H9 (cell line): ENCODE results near the gene ATP6V0A1. TPM values are rescaled to one million over a fixed set of nuclear protein-coding genes. Genes with fewer than 3 reads are reported as not detected.

Source experiments
- DNase-seq: peaks from one replicate; pipeline ENCODE4 v3.0.0-alpha.2; 2017
- H2AFZ ChIP-seq: one replicate; pipeline ENCODE4 v1.6.1; 2013; ENCODE audit warnings: mild to moderate bottlenecking, low read length, control low read depth, moderate library complexity
- H2AK5ac ChIP-seq: 2 replicates; pipeline ENCODE4 v1.6.1; 2013; ENCODE audit warnings: low read length, control low read depth, mixed read lengths; ENCODE audit not compliant: insufficient read length
- H2BK120ac ChIP-seq: one replicate; pipeline ENCODE4 v1.6.1; 2013; ENCODE audit warnings: low read depth, mild to moderate bottlenecking, low read length, control low read depth, inconsistent platforms; ENCODE audit not compliant: poor library complexity, severe bottlenecking
- H2BK12ac ChIP-seq: 2 replicates; pipeline ENCODE4 v1.6.1; 2013; ENCODE audit warnings: low read length, control low read depth, mixed read lengths, low read depth; ENCODE audit not compliant: insufficient read length
- H2BK15ac ChIP-seq: 2 replicates; pipeline ENCODE4 v1.6.1; 2013; ENCODE audit warnings: low read depth, low read length, control low read depth
- H2BK20ac ChIP-seq: one replicate; pipeline ENCODE4 v1.6.1; 2013; ENCODE audit warnings: low read depth, mild to moderate bottlenecking, low read length, control low read depth, inconsistent platforms; ENCODE audit not compliant: poor library complexity, severe bottlenecking
- H2BK5ac ChIP-seq: 2 replicates; pipeline ENCODE4 v1.6.1; 2013; ENCODE audit warnings: low read length, control low read depth, mixed read lengths; ENCODE audit not compliant: insufficient read length
- H3K14ac ChIP-seq: 2 replicates; pipeline ENCODE4 v1.6.1; 2013; ENCODE audit warnings: low read length, control low read depth; ENCODE audit not compliant: insufficient read depth
- H3K18ac ChIP-seq: 2 replicates; pipeline ENCODE4 v1.6.1; 2013; ENCODE audit warnings: low read depth, mild to moderate bottlenecking, mixed read lengths, low read length, control low read depth; ENCODE audit not compliant: insufficient read length
- H3K23ac ChIP-seq: 2 replicates; pipeline ENCODE4 v1.6.1; 2013; ENCODE audit warnings: low read length, control low read depth, mixed read lengths, low read depth; ENCODE audit not compliant: insufficient read length
- H3K23me2 ChIP-seq: 2 replicates; pipeline ENCODE4 v1.6.1; 2013; ENCODE audit warnings: low read depth, mild to moderate bottlenecking, mixed read lengths, low read length, control low read depth; ENCODE audit not compliant: insufficient read length, poor library complexity, severe bottlenecking
- H3K27ac ChIP-seq: 2 replicates; pipeline ENCODE4 v1.5.1; 2013; ENCODE audit warnings: low read length, control low read depth, mixed read lengths, low read depth; ENCODE audit not compliant: insufficient read length
- H3K27me3 ChIP-seq: 2 replicates; pipeline ENCODE4 v1.6.1; 2013; ENCODE audit warnings: low read length, control low read depth, inconsistent platforms; ENCODE audit not compliant: insufficient read depth
- H3K4ac ChIP-seq: 2 replicates; pipeline ENCODE4 v1.6.1; 2013; ENCODE audit warnings: low read depth, mild to moderate bottlenecking, control low read depth, inconsistent platforms, low read length, moderate library complexity
- H3K4me1 ChIP-seq: 2 replicates; pipeline ENCODE4 v1.6.1; 2013; ENCODE audit warnings: low read length, control low read depth, inconsistent platforms; ENCODE audit not compliant: insufficient read depth
- H3K4me2 ChIP-seq: 2 replicates; pipeline ENCODE4 v1.6.1; 2013; ENCODE audit warnings: low read length, control low read depth, mixed read lengths; ENCODE audit not compliant: insufficient read length, insufficient read depth
- H3K56ac ChIP-seq: 2 replicates; pipeline ENCODE4 v1.6.1; 2013; ENCODE audit warnings: low read depth, mild to moderate bottlenecking, mixed read lengths, low read length, control low read depth; ENCODE audit not compliant: insufficient read length
- H3K79me1 ChIP-seq: 2 replicates; pipeline ENCODE4 v1.6.1; 2013; ENCODE audit warnings: low read depth, mild to moderate bottlenecking, moderate library complexity, low read length, control low read depth, inconsistent platforms; ENCODE audit not compliant: insufficient read depth, poor library complexity, severe bottlenecking
- H3K79me2 ChIP-seq: 2 replicates; pipeline ENCODE4 v1.6.1; 2013; ENCODE audit warnings: low read length, control low read depth, inconsistent platforms; ENCODE audit not compliant: insufficient read depth
- H3K9ac ChIP-seq: 2 replicates; pipeline ENCODE4 v1.6.1; 2013; ENCODE audit warnings: low read length, control low read depth, mixed read lengths; ENCODE audit not compliant: insufficient read length; ENCODE audit errors: extremely low read depth
- H3K9me3 ChIP-seq: one replicate; pipeline ENCODE4 v1.6.1; 2013; ENCODE audit warnings: low read depth, low read length, inconsistent platforms; ENCODE audit not compliant: control insufficient read depth
- H3T11ph ChIP-seq: one replicate; pipeline ENCODE4 v1.6.1; 2013; ENCODE audit warnings: mild to moderate bottlenecking, low read length, control low read depth, inconsistent platforms
- H4K20me1 ChIP-seq: one replicate; pipeline ENCODE4 v1.6.1; 2013; ENCODE audit not compliant: control insufficient read depth, insufficient read length, insufficient read depth
- H4K5ac ChIP-seq: 2 replicates; pipeline ENCODE4 v1.6.1; 2013; ENCODE audit warnings: low read depth, mild to moderate bottlenecking, mixed read lengths, low read length, control low read depth; ENCODE audit not compliant: insufficient read length
- H4K8ac ChIP-seq: replicated peaks from 2 replicates; pipeline ENCODE4 v1.6.1; 2013; ENCODE audit warnings: low read length, control low read depth, mixed read lengths, low read depth; ENCODE audit not compliant: insufficient read length
- H4K91ac ChIP-seq: 2 replicates; pipeline ENCODE4 v1.6.1; 2013; ENCODE audit warnings: low read depth, mild to moderate bottlenecking, moderate library complexity, mixed read lengths, low read length, control low read depth; ENCODE audit not compliant: insufficient read length
- H3K27ac Mint-ChIP-seq, 3 experiments: 2 replicates in 2 of 3; 3 replicates in 1 of 3; pipeline ENCODE4 v1.8.0; 2020 to 2021; ENCODE audit warnings: mixed read lengths in 3 of 3, mild to moderate bottlenecking in 1 of 3, moderate library complexity in 1 of 3
- H3K27me3 Mint-ChIP-seq: 2 replicates; pipeline ENCODE4 v1.8.0; 2021; ENCODE audit warnings: low read depth, mild to moderate bottlenecking, moderate library complexity, mixed read lengths
- H3K36me3 Mint-ChIP-seq, 3 experiments: 2 replicates in 2 of 3; 3 replicates in 1 of 3; pipeline ENCODE4 v1.8.0; 2020 to 2021; ENCODE audit warnings: low read depth in 3 of 3, mixed read lengths in 3 of 3; ENCODE audit not compliant: insufficient read depth in 1 of 3
- H3K4me1 Mint-ChIP-seq, 2 experiments: 2 replicates each; pipeline ENCODE4 v1.8.0; 2020; ENCODE audit warnings: mixed read lengths in 2 of 2
- H3K4me3 Mint-ChIP-seq, 2 experiments: 2 replicates in 1 of 2; 3 replicates in 1 of 2; pipeline ENCODE4 v1.8.0; 2020 to 2021; ENCODE audit warnings: mild to moderate bottlenecking in 2 of 2, mixed read lengths in 2 of 2, moderate library complexity in 1 of 2
- H3K9me3 Mint-ChIP-seq, 2 experiments: 2 replicates in 1 of 2; 3 replicates in 1 of 2; pipeline ENCODE4 v1.8.0; 2020; ENCODE audit warnings: mild to moderate bottlenecking in 2 of 2, mixed read lengths in 2 of 2, moderate library complexity in 1 of 2
- CTCF ChIP-seq: fragments of 200-600 bp; sonication (generic); conservative IDR thresholded peaks from 3 replicates; pipeline ENCODE4 v1.8.0; 2021; ENCODE audit warnings: antibody characterized with exemption, mild to moderate bottlenecking
- WGBS: extraction: QIAGEN DNeasy Blood & Tissue Kit; methylation state at CpG from one replicate; pipeline ENCODE4 v1.1.7; 2013; ENCODE audit warnings: missing lambda C conversion rate, low lambda C conversion rate, mixed read lengths; ENCODE audit not compliant: insufficient read length; ENCODE audit errors: extremely low coverage; 5-methylcytosine and 5-hydroxymethylcytosine counted together
- total RNA-seq: library from RNA; stranded (reverse); gene quantifications from 2 replicates; pipeline ENCODE4 v1.2.1, GENCODE V29; 2021

Gene ATP6V0A1
- total RNA-seq, 1 experiment from 2014 or later, result 54.1 TPM

GRCh38 chr17:42513686-42514085, 55.0 kb downstream of the ATP6V0A1 start:
- Histone ChIP-seq H3K4me2 (no peak overlapping the region), H4K8ac (no peak overlapping the region), H3K27ac (no peak overlapping the region), H3K79me2 (no peaks in the 10 kb centered on the region), H2BK5ac (no peak overlapping the region), H2BK20ac (no peak overlapping the region), H4K5ac (no peak overlapping the region), H3K27me3 (peaks cover 2% of the 10 kb centered on the region; the same call in 1 of the 2 replicates), H2BK15ac (no peak overlapping the region), H3K4me1 (no peaks in the 10 kb centered on the region), H2AK5ac (no peak overlapping the region), H2BK120ac (no peak overlapping the region), H3T11ph (no peak overlapping the region), H4K20me1 (no peaks in the 10 kb centered on the region), H3K23ac (no peak overlapping the region), H3K56ac (no peak overlapping the region), H4K91ac (no peak overlapping the region), H2BK12ac (no peak overlapping the region), H2AFZ (no peak overlapping the region), H3K9ac (no peak overlapping the region), H3K23me2 (no peaks in the 10 kb centered on the region), H3K79me1 (no peaks in the 10 kb centered on the region), H3K18ac (no peak overlapping the region), H3K14ac (no peak overlapping the region; the same call in 1 of the 2 replicates), H3K4ac (no peak overlapping the region), H3K9me3 (no peaks in the 10 kb centered on the region)
- WGBS, result no CpG with 5 or more reads among the region's 11 CpGs
- Mint-ChIP-seq H3K4me1 (peaks cover 1 to 13% of the 10 kb centered on the region in 2 experiments), H3K9me3 (no peaks in the 10 kb centered on the region), H3K36me3 (peaks cover 0 to 34% (median 30%) of the 10 kb centered on the region in 3 experiments; a peak in 5 of 7 replicates), H3K27me3 (peaks cover 2% of the 10 kb centered on the region; the same call in 1 of the 2 replicates), H3K27ac (no peak overlapping the region), H3K4me3 (no peak overlapping the region; a peak in 1 of 5 replicates)
- no peak for TF ChIP-seq CTCF
- no peak for DNase-seq
